Activated CD4-positive, alpha-beta T cell treated with anti-CD3 and anti-CD28 coated beads for 4 hours (primary cell): ENCODE data around the gene DSCAML1.
"Not testable (repeated sequence)": the region's sequence is repeated elsewhere in the genome, so short reads cannot be mapped to it uniquely, and the experiment has no call there.

Experiments
- DNase-seq, 2 donors: peaks; one replicate each; pipeline ENCODE4 v3.0.0-alpha.2; 2020

DSCAML1 gene

DNA sequence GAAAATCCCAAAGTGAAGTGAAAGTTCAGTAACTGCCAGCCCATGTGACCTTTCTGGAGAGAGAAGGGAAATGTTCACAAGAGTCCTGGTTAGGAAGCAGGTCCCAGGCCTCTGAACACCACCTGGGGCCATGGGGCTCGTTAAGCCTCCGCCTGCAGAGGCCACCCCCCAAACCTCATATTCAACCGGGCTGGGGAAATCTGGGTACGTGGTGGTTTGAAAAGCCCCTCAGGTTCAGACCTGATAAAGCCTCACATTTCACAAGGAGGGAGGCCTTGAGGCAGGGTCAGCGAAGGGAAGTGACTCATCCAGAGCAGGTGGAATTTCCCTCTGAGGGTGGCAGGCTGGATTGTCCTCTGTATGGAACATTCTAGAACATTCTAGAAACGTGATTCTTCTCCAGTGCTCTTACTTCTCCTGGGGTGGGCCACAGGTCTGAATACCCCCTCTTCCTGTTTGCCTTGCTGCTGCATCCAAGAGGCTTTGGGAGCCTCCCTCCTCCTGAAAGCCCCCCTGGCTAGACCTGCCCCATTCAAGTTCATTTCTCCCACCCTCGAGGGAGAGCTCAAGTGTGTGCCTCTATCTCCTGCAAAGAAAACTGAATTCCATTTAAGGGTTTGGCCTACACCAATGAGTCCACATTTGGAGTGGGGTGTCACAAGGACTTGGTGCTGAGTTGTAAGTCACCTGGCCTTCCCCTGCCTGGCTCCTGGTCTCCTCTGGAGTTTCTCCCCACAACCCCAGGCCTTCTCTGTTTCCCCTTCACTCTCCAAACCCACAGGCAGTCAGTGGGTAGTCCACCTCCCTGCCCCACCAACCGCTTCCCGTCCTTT, 21.2 kb upstream of the DSCAML1 start:
- DNase-seq: peak; percentile 46 to 67

DNA sequence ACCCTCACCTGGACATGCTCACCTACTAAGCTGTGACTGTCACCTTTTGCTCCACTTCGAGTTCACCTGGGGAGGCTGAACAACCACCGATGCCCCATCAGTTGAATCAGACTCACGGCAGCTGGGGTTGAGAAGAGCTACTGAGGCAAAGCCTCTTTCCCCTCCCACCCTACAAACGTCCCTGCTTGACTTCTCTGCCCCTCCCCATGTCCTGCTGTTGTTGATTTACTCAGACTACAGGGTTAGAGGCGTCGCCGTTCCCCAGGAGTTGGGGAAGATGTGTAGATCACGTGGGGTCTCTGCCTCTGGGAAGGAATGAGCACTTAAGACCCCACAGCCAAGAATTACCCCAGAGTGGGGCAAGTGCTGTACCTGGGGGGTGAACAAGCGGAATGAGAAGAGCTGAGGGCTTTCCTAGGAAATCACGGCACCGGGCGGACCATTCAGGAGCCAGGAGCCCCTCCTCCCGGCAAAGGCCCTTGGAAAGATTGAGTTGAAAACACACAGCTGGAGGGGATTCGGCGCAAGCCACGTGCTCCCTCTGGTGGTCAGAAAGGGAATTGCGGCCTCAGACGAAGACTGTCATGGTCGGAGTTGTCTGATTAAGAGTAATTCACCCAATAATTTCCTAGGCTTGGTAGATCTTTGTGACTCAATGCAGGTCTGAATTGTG, 20.5 kb upstream of the DSCAML1 start:
- peak; percentile 80 to 90 for DNase-seq

DNA sequence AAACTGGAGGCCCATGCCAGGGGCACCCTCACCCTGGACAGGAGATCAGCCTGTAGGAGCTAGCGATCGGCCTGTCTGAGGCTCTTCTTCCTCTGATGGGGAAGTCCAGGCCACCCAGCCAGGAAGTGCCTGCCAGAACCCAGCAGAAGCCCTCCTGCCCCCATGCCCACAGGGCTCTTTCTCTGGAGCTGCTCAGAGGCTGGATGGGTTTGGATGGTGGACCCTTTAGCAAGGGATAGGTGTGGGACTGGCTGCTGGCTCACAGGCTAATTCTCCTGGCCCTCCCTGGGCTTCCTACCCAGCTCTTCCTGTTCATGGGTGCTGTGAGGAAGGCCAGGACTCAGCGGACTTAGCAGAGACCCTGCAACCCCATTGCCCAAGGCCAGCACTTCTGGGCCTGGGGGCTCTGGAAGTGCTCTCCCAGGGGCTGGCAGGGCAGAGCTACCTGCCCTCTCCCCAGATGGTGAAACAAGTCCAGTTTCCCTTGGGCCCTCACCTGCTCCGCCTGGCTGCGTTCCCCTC, 19.9 kb upstream of the DSCAML1 start:
- DNase-seq: no peak

DNA sequence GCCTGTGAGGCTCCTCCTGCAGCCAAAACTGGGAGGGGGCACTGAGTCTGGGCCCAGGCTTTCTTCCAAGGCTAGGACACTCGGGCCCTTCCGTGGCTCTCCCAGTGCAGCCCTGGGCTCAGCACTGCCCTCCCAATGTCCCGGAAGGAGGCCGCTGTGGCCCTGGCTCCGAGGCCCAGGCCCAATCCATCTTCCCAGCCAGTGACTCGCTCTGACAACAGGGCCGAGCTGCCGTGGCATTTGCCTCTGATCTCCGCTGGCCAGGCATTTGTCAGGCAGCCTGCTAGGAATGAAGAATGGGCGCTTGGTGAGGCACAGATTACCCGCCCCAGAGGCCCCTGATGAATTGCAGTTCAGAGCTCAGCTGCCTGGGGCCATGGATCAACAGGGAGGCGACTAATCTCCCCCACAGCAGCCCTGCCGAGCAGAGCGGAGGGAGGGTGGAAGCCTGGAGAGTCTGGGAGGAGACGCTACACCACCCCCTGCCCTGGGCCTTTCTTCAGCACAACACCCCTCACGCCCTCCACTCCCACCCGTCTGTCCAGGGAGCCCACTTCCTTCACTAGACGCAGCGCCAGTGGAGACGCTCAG, 19.2 kb upstream of the DSCAML1 start:
- no peak for DNase-seq

DNA sequence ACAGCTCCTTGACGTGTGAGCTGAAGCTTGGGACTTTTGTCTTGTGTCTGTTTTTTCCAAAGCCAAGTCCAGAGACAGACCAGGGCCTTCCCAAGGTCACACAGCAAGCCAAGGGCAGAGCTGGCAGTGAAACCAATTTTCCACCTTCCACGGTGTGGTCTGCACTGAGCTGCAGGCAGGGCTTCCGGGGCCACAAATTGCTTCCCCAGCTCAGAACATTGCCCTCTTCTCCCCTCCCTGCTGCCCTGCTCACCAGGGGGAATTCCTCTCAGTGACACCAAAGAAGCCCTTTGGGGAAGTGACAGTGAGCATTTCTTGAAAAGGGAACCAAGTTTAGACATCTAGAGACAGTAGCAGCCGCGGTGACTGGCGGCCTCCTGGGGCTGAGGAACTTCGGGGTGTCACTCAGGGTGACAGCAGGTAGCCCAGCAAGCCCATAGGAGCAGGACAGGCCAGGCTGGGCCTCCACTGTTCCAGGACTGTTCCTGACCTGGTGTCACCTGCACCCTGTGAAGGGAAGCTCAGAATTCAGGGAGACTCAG, 18.3 kb upstream of the DSCAML1 start:
- peak; percentile 69 to 76 for DNase-seq

DNA sequence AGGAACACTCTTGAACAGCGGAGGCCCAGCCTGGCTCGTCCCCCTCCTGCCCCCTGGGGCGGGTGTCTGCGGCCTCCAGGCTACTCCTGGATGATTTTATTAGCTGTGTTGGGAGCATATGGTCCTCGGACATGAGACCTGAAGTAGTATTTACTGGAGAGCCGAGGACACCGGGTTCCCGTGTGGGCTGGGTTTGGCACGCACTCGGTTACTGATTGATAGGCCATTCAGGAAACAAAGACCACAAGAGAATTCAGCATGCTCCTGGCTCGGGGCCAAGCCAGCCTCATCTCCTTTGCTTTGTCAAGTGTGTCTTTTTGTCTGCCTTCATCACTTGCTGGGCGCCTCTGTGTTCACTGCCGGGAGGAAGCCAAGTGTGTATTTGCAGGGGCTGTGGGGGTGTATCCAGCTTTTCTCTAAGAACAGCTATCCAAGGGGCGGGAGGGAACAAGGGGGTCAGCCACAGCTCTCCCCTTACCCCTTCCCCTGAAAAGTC, 17.8 kb upstream of the DSCAML1 start:
- DNase-seq: peak; percentile 71 to 78

DNA sequence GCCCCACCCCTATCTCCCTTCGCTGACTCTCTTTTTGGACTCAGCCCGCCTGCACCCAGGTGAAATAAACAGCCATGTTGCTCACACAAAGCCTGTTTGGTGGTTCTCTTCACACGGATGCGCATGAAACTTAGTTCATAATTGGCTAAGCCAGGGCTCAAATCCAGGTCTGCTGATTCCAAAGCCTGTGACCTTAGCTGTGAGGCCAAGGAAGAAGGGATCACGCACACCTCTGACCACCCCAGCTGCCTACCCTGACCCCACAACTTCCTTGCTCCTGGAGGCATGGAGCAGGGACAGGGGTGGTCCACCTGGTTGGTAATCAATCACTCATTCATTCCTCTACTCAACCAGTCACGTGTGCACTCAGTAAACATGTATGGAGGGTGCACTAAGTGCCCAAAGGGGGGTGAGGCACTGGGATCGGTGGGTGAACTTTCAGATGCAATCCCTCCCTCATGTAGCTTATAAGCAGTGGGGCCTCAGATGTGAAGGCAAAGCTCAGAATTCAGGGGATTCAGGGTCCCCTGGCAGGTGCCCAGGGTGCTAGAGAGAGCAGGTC, 17.3 kb upstream of the DSCAML1 start:
- no peak for DNase-seq

DNA sequence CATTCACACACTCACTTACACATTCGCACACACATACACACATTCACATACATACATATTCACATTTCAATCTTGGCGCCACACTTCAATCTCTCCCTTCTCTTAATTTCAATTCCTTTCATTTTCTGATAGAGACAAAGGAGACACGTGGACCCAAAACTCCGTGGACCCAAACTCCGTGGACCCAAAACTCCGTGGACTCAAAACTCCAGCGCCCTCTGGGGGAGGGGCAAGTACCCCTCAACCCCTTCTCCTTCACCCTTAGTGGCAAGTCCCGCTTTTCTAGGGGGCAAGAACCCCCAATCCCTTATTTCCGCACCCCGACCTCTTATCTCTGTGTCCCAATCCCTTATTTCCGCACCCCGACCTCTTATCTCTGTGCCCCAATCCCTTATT, 13.0 kb upstream of the DSCAML1 start:
- DNase-seq: not testable (repeated sequence)

DNA sequence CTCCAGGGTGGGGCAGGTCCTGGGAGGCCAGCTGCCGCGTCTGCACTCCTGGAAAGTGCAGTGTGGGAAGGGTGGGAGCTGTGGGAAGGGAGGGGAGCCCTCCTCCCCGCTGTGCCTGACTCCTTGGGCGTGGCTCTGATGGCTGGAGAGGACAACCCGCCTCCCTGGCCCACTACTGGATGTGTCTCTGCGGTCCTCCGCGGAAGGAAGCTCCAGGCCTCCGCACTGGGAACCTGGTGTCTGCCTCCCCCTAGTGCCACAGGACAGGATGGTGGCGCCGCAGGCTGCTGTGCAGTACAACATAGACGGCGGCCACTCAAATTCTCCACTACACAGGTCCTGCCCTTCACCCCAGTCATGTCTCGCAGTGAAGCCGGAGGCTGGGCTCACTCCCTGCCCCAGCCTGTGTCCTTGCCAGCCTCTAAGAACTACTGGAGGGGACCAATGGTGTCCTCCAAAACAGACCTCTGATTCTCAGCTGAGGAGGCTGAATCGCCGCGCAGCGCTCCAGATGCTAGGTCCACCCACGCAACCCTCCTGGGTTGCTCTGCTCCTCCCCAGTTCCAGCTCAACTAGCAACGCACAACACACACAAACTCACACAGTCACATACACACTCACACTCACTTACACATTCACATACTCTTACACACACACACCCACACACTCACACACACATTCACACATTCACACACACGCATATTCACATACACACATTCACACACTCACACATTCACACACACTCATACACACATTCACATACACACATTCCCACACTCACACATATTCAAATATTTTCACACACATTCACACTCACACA, 12.4 kb upstream of the DSCAML1 start:
- peak; percentile 37 to 49 for DNase-seq

DNA sequence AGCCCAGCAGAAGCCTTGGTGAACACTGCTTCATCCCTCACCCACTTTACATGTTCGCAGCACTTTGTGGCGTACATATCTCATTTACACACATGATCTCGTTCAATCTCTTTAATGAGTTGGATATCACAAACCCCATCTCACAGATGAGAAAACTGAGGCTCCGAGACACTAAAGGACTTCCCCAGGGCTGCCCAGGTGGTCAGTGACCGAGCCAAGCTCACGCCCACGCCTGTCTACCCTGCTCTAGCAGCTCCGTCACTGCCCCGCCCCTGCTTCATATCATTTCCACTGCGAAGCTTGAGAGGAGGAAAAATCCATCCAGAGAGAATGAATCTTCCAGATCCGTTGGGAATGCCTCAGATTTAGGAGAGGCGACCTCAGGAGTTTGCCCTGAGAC, 11.8 kb upstream of the DSCAML1 start:
- no peak for DNase-seq

DNA sequence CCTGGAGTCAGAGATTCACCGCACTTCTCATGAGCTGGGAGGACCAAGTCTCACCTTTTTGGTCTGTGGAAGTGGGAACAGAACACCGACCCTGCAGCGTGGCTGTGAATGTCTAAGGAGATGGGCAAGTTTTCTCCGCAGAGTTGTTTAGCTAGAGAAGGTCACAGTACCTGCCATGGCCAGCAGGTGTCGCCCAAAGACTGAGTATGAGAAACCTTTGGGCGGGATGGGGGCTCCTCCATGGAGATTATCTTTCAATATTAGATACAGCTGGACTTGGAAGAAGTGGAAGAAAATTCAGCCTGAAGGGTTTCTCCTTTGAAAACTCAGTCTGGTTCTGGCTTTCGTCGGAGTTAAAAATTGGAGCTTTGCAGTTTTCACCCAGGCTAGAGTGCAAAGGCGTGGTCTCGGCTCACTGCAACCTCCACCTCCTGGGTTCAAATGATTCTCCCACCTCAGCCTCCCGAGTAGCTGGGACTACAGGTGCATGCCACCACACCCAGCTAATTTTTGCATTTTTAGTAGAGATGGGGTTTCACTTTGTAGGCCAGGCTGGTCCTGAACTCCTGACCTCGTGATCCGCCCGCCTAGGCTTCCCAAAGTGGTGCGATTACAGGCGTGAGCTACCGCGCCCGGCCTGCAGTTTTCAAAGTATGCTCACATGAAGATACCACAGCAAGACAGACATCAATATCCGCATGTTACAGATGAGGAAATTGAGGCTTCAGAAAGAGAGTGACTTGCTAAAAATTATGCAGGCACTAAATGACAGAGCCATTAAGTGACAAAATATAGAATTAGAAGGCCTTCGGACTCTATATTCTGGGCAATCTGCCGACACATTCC, 10.7 kb upstream of the DSCAML1 start:
- peak; percentile 73 to 74 for DNase-seq

DNA sequence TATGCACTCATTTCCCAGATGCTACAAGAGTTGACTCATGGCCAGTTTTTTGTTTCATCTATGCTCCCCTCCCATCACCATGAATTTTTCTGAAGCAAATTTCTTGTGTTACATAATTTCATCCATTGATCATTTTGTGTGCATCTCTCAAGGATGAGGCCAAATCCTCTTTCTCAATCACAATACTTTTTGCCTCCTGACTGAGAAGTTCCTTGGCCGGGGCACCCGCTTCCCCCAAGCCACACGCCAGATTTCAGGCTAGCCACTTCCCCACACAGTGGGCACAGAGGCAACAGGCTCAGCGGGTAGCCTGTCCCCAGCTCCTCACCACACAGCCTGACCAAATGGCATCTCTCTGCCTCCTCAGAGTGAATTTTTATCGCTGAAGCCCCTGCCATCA, 9.8 kb upstream of the DSCAML1 start:
- DNase-seq: no peak

DNA sequence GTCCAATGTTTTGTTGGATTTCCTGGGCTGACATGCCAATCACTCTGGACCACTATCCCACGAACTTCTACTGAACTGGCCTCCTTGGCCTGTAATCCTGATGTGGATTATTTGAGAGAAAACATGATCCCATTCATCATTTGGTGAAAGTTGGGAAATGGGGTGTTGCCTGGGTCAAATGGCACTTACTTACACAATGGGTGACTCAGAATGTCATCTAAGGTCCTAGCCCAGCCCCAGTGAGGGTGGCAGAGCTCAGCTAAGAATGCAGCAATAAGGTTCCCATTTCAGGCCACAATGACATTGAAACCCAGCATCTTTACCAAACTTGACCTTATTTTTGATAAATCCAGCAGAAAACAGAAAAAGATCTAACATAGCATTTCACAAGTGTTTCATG, 8.0 kb upstream of the DSCAML1 start:
- DNase-seq: no peak

DNA sequence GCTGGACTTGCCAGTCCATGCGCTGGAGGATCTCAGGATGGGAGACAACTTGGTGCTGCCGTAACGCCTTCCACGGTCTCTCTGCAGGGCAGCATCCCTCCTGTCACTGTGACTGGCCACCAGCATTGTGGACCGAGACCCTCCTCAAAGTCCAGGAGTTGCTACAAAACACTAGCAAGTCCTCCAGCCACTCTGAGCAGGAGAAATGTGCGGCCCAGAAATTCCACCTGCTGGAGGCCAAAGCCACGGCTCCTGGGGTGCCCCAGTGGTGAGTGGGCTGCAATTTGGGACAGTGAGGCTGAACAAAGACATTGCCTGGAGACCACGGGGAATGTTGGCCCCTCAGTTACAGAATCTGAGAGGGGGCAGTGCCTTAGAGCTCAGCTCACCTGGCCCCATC, 6.9 kb upstream of the DSCAML1 start:
- DNase-seq: no peak

DNA sequence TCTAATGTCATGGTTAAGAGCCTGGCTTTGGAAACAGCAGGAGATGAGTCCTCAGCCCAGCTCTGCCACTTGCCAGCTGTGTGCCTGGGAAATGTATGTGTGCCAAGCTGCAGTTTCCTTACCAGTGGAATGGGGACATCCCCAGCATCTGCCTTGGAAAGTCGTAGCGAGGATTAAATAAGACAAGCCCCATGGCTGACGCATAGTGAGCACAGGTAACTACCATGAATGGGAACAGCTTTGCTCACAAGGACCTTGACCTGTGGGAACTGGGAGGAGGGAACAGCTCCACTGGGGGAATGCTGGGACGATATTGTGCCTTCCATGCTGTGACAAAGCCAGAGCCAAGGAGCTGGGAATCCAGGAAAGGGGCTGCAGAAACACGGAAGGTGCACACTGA, 2.6 kb upstream of the DSCAML1 start:
- DNase-seq: no peak

DNA sequence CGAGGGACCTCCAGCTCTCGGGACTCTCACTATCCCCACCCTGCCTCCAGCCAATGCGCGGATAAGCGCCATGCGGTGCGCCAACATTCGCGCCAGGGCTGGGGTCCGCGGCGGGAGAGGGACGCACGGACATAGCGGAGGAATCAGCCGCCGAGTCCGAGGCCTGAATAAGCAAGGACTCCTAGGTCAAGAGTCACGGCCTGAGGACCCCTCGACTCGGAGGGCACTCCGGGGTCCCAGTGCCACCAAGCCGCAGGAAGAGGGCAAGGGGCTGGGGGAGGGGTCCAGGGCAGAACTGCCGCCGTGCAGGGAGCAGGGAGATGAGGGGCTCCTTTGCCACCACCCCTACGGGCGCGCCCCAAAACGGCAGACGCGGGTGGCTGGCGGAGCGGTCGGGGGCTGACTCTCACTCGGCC, 552 bp downstream of the DSCAML1 start:
- DNase-seq: no peak

DNA sequence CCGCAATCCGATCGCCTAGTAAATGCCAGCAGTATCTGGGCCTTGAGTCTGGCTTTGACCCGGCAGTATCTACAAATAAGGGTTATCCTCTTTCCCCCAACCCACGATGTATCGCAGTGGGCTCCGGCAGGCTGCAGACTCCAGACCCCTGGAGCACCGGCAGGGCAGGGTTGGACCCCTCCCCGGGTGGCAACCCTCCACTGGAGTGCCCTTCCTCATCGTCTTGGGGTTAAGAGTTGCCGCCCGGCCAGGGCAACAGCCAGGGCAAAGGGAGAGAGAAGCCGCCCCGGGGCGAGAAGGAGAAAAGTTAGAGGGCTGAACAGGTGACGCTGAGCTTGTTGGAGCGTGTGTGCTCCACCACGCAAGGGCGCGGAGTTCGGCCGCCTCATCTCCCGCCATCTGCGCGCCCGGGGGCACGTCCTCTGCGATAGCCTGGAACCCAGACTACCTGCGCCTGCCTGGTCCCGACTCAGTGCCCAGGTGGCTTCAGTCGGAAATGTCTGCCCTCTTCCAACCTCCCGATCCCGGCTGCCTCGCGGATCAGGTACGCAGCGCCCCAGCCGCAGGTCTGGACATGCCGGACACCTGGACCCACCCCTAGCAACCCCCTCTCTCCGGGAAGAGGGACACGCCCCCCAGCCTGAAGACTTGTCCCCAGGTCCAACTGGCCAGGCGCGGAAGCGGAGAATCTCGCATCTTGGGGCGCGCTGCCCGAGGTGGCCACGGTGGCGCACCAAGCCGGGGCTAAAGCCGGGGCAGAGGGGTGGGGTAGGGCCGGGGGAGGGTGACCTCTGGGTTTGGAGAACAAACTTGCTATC, 1.2 kb downstream of the DSCAML1 start:
- DNase-seq: no peak

DNA sequence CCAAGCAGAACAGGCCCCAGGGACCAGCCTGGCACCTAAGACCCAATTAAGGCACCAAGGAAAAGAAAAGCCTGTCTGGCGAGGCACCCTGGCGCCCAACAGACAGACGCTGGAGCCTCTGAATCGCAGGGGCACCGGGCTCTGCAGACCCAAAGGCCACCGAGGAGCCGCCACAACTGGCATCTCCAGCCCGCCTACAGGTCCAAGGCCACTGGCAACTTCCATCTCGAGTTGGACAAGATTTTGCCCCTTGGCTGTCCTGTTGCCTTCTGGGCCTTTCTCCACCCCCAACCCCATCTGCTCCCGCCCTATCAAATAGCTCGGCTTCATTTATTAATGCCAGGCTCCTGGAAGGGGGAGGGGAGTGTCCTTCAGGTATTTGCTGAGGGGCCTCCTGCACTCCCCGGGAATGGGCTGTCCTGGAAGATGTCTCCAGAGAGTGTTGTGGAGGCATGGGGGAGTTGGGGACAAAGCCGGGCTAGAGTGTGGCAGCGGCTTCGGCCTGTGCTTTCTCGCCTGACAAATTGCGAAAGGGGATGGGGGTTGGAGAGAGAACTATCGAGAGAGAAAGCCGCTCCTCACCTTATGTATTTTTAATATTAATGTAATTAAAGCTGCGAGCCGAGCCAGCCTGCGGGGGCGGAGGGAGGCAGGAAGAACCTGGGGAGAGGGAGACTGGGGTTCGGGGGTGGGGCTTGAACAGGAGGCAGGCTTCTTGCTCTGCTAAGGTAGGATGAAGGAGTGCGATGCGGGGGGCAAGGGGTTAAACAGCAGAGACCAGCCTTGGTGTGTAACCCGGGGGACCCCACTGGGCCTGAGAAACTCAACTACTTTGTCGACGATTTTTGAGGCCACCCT, 2.0 kb downstream of the DSCAML1 start:
- DNase-seq: no peak

DNA sequence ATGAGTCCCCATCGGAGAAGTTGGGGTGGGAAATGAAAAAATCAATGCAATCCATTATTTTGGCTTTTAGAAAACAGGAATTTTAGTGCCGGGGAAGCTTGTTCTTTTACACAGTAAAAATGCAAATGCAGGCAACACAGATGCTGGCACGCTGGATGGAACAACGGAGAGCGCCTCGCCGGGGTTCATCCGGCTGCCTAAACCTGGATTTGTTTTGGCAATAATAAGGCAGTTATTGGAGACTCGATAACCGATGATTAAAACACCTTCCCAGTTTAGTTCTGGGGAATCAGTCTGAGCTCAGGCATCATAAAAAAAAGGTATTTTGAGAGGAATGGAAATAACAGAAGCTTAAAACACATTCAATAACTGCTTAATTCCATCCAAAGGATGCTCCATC, 2.9 kb downstream of the DSCAML1 start:
- no peak for DNase-seq
